Keratinocyte (primary cell): ENCODE measurements around the gene CDT1.

ENCODE experiments used
- CTCF ChIP-seq, 3 experiments: IDR thresholded peaks in 1 of 3; conservative IDR thresholded peaks in 1 of 3; optimal IDR thresholded peaks in 1 of 3; 2 replicates in 2 of 3; 3 replicates in 1 of 3; pipeline versions ENCODE3 to v1.5.1; 2011; ENCODE audit warnings: low read length in 3 of 3, mild to moderate bottlenecking in 3 of 3, moderate library complexity in 2 of 3, control low read depth in 1 of 3, inconsistent platforms in 1 of 3; ENCODE audit not compliant: insufficient read depth in 2 of 3; ENCODE audit errors: extremely low read depth in 1 of 3
- EZH2 ChIP-seq: IDR thresholded peaks from one replicate; pipeline ENCODE4 v1.6.1; 2012; ENCODE audit warnings: inconsistent platforms, mild to moderate bottlenecking, low read length, moderate library complexity

DNA sequence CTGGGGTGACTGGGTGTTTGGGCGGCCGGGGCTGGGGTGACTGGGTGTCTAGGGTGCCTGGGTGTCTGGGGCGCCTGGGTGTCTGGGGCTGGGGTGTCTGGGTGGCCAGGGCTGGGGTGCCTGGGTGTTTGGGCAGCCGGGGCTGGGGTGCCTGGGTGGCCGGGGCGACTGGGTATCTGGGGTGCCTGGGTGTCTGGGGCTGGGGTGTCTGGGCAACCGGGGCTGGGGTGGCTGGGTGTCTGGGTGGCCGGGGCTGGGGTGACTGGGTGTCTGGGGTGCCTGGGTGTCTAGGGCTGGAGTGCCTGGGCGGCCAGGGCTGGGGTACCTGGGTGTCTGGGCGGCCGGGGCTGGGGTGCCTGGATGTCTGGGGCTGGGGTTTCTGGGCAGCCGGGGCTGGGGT, 21.6 kb downstream of the CDT1 start:
- TF ChIP-seq CTCF (optimal IDR thresholded peaks at IDR 0.05 in 1 of 3, IDR thresholded peaks at IDR 0.05 in 1 of 3, conservative IDR thresholded peaks at IDR 0.05 in 1 of 3; ENCODE audit: extremely low read depth in 1 of 3, insufficient read depth in 2 of 3, low read length in 3 of 3): no peak
- no peak for TF ChIP-seq EZH2
